HG03039 (cell line): ENCODE results near the gene POLR2A.

Experiments
- ATAC-seq: cut with Tn5 transposase; IDR thresholded peaks from one replicate; pipeline ENCODE4 v1.9.1; 2021; ENCODE audit warnings: mild to moderate bottlenecking, moderate library complexity; ENCODE audit not compliant: unreplicated experiment

The POLR2A gene

DNA sequence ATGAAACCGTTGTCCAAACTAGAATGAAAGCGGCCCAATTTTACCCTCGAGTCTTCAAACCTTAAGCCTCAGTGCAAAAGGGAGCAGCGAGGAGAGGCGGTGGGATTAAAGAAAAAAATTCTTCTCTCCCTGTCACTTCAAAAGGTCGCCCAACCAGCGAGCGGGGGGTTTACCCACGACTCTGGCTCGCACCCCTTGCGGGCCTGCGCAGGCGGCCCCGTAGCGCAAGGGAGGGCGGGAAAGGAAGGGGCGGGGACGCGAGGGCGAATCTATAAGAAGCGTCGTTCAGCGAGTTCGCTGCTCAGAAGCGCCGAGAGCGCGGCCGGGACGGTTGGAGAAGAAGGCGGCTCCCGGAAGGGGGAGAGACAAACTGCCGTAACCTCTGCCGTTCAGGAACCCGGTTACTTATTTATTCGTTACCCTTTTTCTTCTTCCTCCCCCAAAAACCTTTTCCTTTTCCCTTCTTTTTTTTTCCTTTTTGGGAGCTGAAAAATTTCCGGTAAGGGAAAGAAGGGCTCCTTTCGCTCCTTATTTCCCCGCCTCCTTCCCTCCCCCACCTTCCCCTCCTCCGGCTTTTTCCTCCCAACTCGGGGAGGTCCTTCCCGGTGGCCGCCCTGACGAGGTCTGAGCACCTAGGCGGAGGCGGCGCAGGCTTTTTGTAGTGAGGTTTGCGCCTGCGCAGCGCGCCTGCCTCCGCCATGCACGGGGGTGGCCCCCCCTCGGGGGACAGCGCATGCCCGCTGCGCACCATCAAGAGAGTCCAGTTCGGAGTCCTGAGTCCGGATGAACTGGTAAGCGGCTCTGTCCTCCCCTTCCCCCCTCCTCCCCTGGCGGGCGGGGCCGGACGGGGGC is at the start of gene POLR2A:
Gene POLR2A, plus strand, starts transcription at position 300 of the 852 bp plus-strand sequence.
- ATAC-seq, result peak; percentile 49

GRCh38 chr17:7435676-7436555 is 48.2 kb upstream of the POLR2A start:
- no peak for ATAC-seq

DNA sequence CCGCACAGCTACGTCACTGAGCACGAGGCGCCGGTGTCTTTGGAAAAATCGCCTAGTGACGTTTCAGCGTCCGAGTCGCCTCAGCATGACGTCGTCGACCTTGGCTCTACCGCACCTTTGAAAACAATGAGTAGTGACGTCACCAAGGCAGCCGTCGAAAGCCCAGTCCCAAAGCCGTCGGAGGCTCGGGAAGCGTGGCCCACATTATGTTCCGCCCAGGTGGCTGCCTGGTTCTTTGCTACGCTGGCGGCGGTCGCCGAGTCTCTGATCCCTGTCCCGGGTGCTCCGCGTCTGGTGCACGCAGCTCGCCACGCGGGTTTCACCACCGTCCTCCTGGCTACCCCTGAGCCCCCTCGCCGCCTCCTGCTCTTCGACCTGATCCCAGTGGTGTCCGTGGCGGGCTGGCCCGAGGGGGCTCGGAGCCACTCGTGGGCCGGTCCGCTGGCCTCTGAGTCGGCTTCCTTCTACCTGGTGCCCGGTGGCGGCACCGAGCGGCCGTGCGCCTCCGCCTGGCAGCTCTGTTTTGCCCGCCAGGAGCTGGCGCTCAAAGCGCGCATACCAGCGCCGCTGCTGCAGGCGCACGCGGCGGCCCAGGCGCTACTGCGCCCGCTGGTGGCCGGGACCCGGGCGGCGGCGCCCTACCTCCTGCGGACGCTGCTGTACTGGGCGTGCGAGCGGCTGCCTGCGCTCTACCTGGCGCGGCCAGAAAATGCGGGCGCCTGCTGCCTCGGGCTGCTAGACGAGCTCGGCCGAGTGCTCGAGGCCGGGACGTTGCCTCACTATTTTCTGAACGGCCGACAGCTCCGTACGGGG is 47.4 kb upstream of the POLR2A start:
- ATAC-seq, result no peak

GRCh38 chr17:7437369-7437863 is 46.8 kb upstream of the POLR2A start:
- no peak for ATAC-seq

- ATAC-seq, result no peak
These were observed 46.1 kb upstream of the POLR2A start for GRCh38 chr17:7437950-7438614.

GRCh38 chr17:7438656-7439460 is 45.3 kb upstream of the POLR2A start:
- no peak for ATAC-seq

DNA sequence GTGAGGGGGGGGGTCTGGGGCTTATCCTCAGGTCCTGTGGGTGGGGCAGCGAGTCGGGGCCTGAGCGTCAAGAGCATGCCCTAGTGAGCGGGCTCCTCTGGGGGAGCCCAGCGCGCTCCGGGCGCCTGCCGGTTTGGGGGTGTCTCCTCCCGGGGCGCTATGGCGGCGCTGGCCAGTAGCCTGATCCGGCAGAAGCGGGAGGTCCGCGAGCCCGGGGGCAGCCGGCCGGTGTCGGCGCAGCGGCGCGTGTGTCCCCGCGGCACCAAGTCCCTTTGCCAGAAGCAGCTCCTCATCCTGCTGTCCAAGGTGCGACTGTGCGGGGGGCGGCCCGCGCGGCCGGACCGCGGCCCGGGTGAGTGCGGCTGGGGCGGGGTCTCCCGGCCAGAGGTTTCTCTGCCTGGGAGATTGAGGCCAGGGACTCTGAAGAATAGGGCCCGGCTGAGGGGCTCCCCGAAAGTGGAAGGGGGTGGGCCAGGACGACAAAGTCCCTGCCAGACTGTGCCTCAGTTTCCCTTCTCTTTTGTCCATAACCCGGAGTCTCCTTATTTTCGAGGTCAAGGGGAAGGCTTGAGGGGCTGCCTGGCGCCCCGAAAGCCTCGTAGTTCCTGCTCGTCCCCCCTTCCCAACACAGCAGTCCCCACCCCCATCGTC is 44.6 kb upstream of the POLR2A start, which contains the start of gene FGF11:
Gene FGF11, plus strand, starts transcription at position 51 of the 651 bp plus-strand sequence. Its CDS starts 109 bp downstream, at position 160.
- no peak for ATAC-seq

DNA sequence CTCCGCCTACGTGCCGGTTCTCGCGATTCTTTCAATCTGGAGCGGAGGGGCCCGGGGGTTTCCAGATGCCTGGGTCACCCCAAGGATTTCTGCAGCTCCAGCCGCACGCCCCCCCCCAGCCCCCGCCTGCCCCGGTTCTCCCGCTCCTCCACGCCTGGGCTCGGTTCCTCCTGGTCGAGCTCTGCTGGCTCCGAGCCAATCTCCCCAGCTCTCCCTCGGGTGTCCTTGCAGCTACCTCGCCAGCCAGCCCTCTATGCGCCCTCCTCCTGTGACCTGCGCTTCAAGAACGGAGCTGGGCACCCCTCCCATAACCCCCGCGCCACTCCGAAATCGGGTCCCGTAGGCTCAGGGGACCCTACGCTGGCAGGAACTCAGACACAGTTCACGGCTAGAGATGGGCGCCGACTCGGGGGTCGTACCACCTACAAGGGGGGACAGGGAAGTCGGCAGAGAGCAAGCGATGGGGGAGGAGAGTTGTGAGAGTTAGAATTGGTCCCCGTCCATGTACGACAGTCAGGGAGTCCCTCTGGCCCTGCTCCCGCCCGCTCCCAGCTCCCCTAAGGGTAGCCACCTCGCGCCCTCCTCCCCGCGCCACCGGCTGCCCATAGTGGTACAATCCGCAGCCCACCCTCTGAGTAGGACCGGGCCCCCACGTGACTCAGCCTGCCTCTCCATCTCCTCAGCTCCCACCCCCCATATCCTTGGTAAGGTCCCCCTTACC is 43.9 kb upstream of the POLR2A start:
- ATAC-seq, result no peak

GRCh38 chr17:7440834-7441195 is 43.4 kb upstream of the POLR2A start:
- ATAC-seq, result no peak

- ATAC-seq, result no peak
These were observed 42.9 kb upstream of the POLR2A start for GRCh38 chr17:7441266-7441665.

- no peak for ATAC-seq
These were observed 42.0 kb upstream of the POLR2A start for GRCh38 chr17:7442142-7442541.

GRCh38 chr17:7443499-7444485 is 40.4 kb upstream of the POLR2A start:
- no peak for ATAC-seq

DNA sequence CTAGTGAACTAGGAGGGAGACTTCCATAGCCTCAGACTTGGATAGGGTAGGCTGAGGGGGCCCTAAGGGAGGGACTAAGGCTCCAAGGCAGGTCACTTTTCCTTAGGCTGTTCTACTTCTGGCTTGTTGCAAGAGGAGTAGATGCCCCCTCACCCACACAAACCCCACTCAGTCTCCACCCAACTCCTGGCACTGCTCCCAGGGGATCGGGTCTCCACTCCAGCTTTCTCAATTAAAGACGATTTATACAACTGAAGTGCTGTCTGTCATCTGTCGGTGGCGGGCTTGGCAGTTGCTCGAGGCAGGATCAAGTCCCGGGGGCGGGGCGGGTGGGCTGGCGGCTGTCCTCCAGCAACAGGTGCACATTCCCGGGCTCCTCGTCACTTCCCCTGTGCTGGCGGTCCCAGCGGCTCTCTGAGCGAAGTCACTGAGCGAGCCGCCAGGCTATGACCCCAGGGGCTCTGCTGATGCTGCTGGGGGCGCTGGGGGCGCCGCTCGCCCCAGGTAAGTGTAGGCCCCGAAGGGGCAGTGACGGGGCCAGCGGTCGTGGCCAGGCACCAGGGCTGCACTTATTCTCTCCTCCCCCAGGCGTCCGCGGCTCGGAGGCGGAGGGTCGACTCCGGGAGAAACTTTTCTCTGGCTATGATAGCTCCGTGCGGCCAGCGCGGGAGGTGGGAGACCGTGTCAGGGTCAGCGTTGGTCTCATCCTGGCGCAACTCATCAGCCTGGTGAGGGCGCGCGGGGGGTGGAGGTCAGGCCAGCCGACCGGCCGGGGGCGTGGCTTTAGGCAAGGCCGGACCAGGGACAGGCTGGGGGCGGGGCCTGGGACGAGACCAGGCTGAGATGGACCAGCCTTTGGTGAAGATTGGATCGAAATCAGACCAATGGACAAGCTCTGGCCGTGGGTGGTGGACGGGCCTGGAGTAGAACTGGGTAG is 39.2 kb upstream of the POLR2A start, which contains the start of gene CHRNB1:
Gene CHRNB1, plus strand, starts transcription at position 380 of the 937 bp plus-strand sequence. Its CDS starts 67 bp downstream, at position 447.
- no peak for ATAC-seq

GRCh38 chr17:7445619-7445968 is 38.6 kb upstream of the POLR2A start:
- ATAC-seq, result no peak

- no peak for ATAC-seq
These were observed 35.7 kb upstream of the POLR2A start for GRCh38 chr17:7448461-7448860.
